Stimulated activated memory B cell treated with anti-CD40 and anti-IgM and Interleukin-4, amounts not matched to agents 10 μg/mL and 1 μg/mL and 100 μg/mL, for 72 hours (primary cell): Measurements from ENCODE around the gene EIF4ENIF1.
"Not testable (repeated sequence)": the region's sequence is repeated elsewhere in the genome, so short reads cannot be mapped to it uniquely, and the experiment has no call there.

Source experiments
- ATAC-seq: fragments of 150-1000 bp; cut with Tn5 transposase; 2 replicates; pipeline ENCODE4 v1.10.0; 2021
- H3K27ac Mint-ChIP-seq: one replicate; pipeline ENCODE4 v1.8.0; 2022; ENCODE audit warnings: mild to moderate bottlenecking, mixed read lengths
- H3K27me3 Mint-ChIP-seq: one replicate; pipeline ENCODE4 v1.8.0; 2022; ENCODE audit warnings: mixed read lengths
- H3K36me3 Mint-ChIP-seq: one replicate; pipeline ENCODE4 v1.8.0; 2022; ENCODE audit warnings: mixed read lengths
- H3K4me1 Mint-ChIP-seq: one replicate; pipeline ENCODE4 v1.8.0; 2022; ENCODE audit warnings: mixed read lengths
- H3K4me3 Mint-ChIP-seq: one replicate; pipeline ENCODE4 v1.8.0; 2022; ENCODE audit warnings: mild to moderate bottlenecking, moderate library complexity, mixed read lengths
- H3K9me3 Mint-ChIP-seq: one replicate; pipeline ENCODE4 v1.8.0; 2022; ENCODE audit warnings: mixed read lengths

EIF4ENIF1 gene

DNA sequence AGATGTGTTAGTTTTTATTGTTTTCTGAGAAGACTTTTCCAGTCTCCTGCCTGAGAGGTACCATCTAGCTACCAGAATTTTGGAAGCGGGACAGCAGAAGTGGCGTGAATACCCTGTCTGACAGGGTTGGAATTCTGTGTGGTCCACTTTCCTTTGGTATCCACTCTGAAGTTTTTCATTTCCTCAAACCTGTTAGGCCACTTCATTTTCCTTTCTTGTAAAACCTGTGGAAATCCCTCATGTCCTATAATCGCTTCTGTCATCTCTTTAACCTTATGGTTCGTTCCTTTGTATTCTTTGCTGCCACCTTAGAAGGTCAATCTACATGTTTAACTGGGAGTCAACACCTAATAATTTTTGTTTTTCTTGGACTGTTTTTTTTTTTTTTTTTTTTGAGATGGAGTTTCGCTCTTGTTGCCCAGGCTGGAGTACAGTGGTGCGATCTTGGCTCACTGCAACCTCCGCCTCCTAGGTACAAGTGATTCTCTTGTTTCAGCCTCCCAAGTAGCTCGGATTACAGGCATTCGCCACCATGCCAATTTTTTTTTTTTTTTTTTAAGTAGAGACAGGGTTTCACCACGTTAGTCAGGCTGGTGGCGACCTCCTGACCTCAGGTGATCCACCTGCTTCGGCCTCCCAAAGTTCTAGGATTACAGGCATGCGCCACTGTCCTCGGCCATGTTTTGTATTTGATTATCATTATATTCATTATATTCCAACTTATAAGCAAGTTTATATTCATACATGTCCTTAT is 13.7 kb upstream of the EIF4ENIF1 start:
- no peak overlapping the region for H3K27ac Mint-ChIP-seq
- no peaks in the 10 kb centered on the region for H3K27me3 Mint-ChIP-seq
- H3K9me3 Mint-ChIP-seq, result no peaks in the 10 kb centered on the region
- peaks cover 9% of the 10 kb centered on the region for H3K4me1 Mint-ChIP-seq
- peaks cover 34% of the 10 kb centered on the region for H3K36me3 Mint-ChIP-seq
- no peak overlapping the region for H3K4me3 Mint-ChIP-seq
- ATAC-seq, result no peak

DNA sequence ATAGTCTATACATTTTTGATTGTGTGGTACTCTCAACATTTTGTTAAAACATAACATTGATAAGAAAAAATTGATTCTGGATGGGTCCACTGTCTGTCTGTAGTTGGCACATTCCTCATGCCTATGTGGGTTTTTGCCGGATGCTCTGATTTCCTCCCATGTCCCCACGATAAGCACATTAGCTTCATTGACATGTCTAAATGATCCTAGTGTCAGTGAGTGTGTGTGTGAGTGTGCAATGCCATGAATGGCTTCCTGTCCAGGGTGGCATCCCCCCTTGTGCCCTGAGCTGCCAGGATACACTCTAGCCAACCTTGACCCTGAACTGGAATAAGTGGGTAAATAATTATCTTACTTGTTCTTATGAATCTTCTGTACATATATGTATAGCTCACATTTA is 12.1 kb upstream of the EIF4ENIF1 start:
- Mint-ChIP-seq H3K36me3 (peaks cover 20% of the 10 kb centered on the region), H3K27ac (no peak overlapping the region), H3K4me3 (no peak overlapping the region)

DNA sequence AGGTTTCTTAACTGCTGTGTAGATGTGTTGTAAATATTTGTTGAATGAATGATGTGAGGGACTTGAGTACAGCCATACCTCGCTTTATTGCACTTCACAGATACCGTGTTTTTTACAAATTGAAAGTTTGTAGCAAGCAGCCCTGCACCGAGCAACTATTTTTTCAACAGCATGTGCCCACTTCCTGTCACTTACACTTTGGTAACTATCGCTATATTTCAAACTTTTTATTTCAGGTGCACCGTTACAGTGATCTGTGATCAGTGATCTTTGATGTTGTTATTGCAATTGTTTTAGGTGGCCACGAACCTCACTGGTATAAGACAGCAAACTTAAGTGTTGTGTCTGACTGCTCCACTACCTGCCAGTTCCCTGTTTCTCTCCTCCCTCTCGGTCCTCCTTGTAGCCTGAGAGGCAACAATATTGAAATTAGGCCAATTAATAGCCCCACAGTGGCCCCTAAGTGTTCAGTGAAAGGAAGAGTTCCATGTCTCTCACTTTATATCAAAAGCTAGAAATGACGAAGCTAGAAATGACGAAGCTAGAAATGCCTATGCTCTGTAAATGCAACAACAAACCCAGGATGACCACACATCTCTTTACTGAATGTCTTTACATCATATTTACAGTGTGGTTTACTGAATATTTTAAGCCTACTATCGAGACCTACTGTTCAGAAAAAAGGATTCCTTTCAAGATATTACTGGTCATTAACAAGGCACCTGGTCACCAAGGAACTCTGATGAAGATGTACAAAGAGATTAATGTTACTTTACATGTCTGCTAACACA is 7.7 kb upstream of the EIF4ENIF1 start:
- no peaks in the 10 kb centered on the region for H3K9me3 Mint-ChIP-seq
- H3K27ac Mint-ChIP-seq, result peak overlapping the region; percentile 100
- peak overlapping the region; percentile 95 for H3K4me3 Mint-ChIP-seq
- no peaks in the 10 kb centered on the region for H3K27me3 Mint-ChIP-seq
- H3K36me3 Mint-ChIP-seq, result peaks cover 10% of the 10 kb centered on the region
- ATAC-seq, result no peak
- H3K4me1 Mint-ChIP-seq, result peaks cover 42% of the 10 kb centered on the region

More for the DNA sequence above, 12.1 kb upstream of the EIF4ENIF1 start:
- no peak for ATAC-seq
- no peaks in the 10 kb centered on the region for H3K27me3 Mint-ChIP-seq
- no peaks in the 10 kb centered on the region for H3K9me3 Mint-ChIP-seq
- H3K4me1 Mint-ChIP-seq, result peaks cover 20% of the 10 kb centered on the region

DNA sequence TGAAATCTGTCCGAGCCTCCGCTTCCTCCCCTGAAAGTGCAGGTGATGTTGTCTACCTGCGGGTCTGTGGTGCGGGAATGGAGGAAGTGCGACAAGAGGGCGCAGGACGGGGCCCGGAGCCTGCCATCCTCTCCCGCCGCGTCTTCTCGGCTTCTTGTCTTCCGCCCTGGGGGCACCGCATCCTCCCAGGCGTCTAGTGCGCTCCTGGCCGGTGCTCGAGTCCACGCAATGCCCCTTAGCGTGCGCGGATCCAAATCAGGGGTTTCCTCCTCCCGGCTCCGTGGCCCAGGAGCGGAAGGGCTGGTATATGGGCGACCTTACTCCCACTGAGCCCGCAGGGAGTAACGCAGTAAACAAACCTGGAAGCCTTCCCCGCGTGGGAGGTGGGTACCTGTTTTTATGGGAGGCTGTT is 7.1 kb upstream of the EIF4ENIF1 start:
- Mint-ChIP-seq H3K4me3 (peak overlapping the region; percentile 95), H3K36me3 (peaks cover 5% of the 10 kb centered on the region)

DNA sequence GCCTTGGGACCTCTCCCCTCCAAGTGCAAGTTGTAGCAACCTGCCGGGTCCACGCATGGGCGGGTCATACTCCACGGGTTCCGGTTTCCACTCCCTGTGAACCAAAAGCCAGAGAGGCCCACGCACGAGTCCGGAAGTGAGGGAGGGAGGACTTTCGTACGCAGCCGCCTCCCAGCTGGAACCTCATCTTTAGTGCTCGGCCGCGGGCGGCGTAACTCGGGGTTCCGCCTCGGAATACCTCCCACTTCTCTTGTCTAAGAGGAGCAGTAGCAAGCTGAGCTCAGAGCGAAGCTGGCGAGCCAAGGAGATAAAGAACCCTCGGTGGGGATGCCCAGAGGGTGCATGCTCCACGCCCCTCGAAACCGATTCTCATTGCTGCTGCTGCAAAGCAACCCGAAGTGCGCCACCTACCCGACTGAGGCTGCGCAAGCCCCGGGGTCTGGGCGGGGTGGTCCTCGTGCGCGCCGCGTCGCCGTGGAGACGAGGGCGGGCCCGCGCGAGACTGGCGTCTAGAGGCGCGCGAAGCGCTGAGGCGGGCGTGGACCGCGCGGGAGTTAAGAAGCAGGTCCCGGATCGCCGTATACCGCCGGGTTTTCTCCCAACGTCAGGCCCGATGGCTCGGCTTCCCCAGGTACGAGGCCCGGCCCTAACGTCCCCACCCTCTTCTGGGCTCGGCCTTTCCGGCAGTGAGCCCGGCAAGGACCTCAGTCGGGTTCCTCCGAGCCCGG is 6.5 kb upstream of the EIF4ENIF1 start, which contains the start of gene SFI1:
TSS of gene SFI1 (plus strand) at position 530 of the 728 bp plus-strand sequence. CDS start 11,749 bp downstream, outside the sequence.
- Mint-ChIP-seq H3K36me3 (no peaks in the 10 kb centered on the region), H3K9me3 (no peaks in the 10 kb centered on the region), H3K4me3 (peak within 1 kb of the TSS; percentile 95), H3K27ac (peak within 1 kb of the TSS; percentile 100), H3K27me3 (no peaks in the 10 kb centered on the region), H3K4me1 (peaks cover 39% of the 10 kb centered on the region)
- ATAC-seq, result peak; percentile 95

More for the DNA sequence above, 7.1 kb upstream of the EIF4ENIF1 start:
- Mint-ChIP-seq H3K27ac (peak overlapping the region; percentile 100), H3K27me3 (no peaks in the 10 kb centered on the region), H3K9me3 (no peaks in the 10 kb centered on the region), H3K4me1 (peaks cover 44% of the 10 kb centered on the region)
- peak; percentile 40 for ATAC-seq

DNA sequence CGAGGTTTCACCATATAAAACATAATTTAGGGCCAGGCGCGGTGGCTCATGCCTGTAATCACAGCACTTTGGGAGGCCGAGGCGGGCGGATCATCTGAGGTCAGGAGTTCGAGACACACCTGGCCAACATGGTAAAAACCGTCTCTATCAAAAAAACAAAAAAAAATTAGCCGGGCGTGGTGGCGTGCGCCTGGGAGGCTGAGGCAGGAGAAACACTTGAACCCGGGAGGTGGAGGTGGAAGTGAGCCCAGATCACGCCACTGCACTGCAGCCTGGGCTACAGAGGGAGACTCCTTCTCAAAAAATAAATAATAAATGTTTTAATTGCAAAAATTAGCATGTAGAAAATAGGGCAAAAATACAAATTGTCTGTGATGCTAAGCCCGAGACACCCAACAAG is 5.7 kb upstream of the EIF4ENIF1 start:
- no peaks in the 10 kb centered on the region for H3K9me3 Mint-ChIP-seq
- H3K4me3 Mint-ChIP-seq, result peak overlapping the region; percentile 95
- peaks cover 39% of the 10 kb centered on the region for H3K4me1 Mint-ChIP-seq
- no peaks in the 10 kb centered on the region for H3K27me3 Mint-ChIP-seq
- no peaks in the 10 kb centered on the region for H3K36me3 Mint-ChIP-seq
- H3K27ac Mint-ChIP-seq, result peak overlapping the region; percentile 100
- no peak for ATAC-seq

DNA sequence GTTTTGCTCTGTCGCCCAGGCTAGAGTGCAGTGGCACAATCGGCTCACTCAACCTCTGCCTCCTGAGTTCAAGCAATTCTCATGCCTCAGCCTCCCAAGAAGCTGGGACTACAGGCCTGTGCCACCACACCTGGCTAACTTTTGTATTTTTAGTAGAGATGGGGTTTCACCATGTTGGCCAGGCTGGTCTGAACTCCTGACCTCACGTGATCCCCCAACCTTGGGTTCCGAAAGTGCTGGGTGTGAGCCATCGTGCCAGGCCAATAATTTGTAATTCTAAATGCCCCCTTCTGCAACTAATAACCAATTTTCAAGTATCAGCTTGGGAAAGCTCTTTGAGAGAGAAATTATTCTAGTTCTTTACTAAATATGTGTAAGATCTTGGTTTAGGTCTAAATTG is 3.7 kb upstream of the EIF4ENIF1 start:
- H3K27ac Mint-ChIP-seq, result peak overlapping the region; percentile 100
- peaks cover 44% of the 10 kb centered on the region for H3K4me1 Mint-ChIP-seq
- H3K36me3 Mint-ChIP-seq, H3K27me3 Mint-ChIP-seq, ATAC-seq, H3K9me3 Mint-ChIP-seq: not testable (repeated sequence)
- H3K4me3 Mint-ChIP-seq, result peak overlapping the region; percentile 47

DNA sequence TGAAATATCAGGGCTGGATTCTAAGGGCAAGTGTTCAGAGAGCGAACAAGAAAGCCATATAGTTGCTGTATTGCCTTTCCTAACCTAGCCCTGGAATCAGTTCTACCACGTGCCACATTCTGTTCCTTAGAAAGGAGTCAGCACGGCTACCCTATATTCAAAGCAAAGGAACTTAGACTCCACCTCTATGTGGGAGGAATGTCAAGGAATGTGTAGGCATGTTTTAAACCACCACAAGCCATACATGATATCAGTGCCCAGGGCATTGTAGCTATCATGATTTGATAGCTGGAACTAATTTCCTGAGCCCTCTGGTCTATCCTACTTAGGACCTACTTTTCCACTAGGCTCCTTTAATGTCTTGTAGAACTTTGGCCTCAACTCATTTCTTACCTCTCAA is 2.5 kb upstream of the EIF4ENIF1 start:
- Mint-ChIP-seq H3K9me3 (no peaks in the 10 kb centered on the region), H3K4me3 (no peak overlapping the region), H3K27me3 (no peaks in the 10 kb centered on the region), H3K4me1 (peaks cover 40% of the 10 kb centered on the region), H3K27ac (peak overlapping the region; percentile 100), H3K36me3 (no peaks in the 10 kb centered on the region)
- no peak for ATAC-seq

DNA sequence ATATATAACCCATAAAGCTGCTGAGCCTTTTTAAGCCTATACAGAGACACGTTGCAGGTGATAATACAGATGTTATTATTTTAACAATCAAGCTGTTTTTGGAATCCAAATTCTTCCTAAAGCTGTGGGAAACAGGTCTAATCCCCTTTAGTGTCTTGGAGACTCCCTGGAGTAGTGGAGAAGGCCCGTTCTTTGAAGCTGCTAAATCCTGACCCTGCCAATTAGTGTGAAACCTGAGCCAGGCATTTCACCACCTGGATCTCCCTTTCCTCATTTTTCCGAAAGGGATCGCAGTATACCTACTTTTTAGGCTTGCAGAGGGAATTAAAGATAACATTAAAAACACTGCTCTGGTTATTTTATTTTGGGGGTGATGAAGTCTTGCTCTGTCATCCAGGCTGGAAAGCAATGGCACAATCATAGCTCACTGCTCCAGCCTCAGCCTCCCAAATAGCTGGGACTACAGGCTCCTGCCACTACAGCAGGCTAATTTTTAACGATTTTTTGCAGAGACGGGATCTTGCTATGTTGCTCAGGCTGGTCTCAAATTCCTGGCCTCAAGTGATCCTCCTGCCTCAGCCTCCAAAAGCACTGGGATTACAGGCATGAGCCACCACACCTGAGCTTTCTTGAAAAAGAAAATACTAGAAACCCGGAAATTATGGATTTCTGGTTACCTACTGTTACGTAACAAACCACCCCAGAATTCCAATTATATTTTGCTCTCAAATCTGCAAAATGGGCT is 1.7 kb upstream of the EIF4ENIF1 start:
- Mint-ChIP-seq H3K27me3 (no peaks in the 10 kb centered on the region), H3K4me1 (peaks cover 35% of the 10 kb centered on the region), H3K4me3 (no peak overlapping the region), H3K9me3 (no peaks in the 10 kb centered on the region), H3K36me3 (no peaks in the 10 kb centered on the region), H3K27ac (peak overlapping the region; percentile 100)
- no peak for ATAC-seq

DNA sequence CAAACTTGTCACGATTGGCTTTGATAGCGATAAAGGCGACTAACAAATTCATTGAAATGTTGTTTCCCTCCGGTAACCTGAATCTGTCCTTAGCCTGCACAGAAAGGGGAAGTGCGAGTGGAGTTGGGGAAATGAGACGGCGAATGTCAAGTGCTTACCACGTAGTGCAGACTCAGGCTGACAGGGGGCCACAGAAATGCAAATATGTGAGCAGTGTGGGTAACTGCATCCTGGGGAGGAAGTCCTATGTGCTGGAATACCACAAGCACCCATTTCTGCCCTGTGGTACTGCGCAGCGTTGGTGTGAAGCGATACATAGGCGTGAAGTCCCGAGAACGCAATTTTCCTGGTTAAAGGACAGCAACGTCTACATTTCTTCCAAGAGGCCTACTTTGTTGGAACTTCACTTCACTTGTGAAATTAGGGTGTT is 869 bp upstream of the EIF4ENIF1 start:
- peak overlapping the region; percentile 91 for H3K4me3 Mint-ChIP-seq
- peak; percentile 93 for ATAC-seq
- H3K27me3 Mint-ChIP-seq, result no peaks in the 10 kb centered on the region
- no peaks in the 10 kb centered on the region for H3K36me3 Mint-ChIP-seq
- no peaks in the 10 kb centered on the region for H3K9me3 Mint-ChIP-seq
- H3K4me1 Mint-ChIP-seq, result peaks cover 36% of the 10 kb centered on the region
- peak overlapping the region; percentile 100 for H3K27ac Mint-ChIP-seq

DNA sequence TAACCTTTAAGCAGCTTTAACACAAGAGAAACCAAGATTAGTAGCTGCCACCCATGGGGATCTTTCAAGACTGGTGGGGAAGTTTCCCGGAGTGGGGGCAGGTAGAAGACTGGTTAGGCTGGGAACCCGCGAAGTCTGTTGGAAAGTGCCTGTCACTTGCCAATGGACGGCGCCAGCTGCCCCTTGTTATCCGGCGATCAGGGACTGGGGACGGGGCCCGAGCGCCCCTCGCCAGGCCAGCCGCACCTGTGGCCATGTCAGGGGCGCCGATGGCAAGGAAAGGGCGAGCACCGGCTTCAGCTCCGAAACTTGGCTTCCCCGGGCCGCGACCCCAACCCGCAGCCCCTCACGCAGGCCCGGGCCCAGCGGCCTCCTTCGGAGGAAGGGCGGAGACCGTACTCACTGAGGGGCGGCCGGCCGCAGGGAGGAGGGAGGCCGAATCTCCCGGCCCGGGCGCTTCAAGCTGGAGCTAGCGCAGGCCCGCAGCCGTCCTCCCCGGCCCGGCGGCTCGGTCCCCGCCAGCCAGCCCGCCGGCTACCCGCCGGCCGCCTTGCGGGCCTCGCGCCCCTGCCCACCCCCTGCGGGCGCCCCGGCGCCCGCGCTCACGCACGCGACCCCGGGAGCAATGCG is 539 bp downstream of the EIF4ENIF1 start:
- Mint-ChIP-seq H3K27me3 (no peaks in the 10 kb centered on the region), H3K4me3 (peak overlapping the region; percentile 91), H3K27ac (peak overlapping the region; percentile 100), H3K36me3 (peaks cover 6% of the 10 kb centered on the region), H3K9me3 (no peaks in the 10 kb centered on the region), H3K4me1 (peaks cover 35% of the 10 kb centered on the region)
- peak; percentile 34 for ATAC-seq

DNA sequence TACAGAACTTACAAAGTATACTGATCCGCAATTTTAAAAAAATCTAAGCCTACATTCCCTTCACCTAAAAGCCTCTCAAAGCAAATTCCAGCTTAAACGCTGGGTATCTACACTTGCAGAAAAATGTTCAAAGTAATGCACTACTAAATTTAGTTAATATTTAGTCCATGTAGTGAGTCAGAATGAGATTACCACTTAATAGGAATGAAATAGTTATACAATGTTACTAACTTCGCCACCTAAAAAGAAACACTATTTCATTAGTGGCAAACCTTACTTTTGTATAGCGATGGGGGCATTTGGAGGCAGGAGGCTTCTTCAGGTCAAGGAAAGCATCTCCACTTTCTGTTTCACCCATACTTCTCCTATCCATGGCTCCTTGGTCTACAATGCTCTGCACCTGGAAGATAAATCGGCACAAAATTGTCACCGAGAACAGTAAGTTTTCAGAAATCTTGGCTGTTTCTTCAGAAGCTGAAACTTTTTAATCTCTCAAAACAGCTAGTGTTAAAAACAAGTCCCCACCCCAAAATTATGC is 1.2 kb downstream of the EIF4ENIF1 start:
- Mint-ChIP-seq H3K4me3 (peak overlapping the region; percentile 87), H3K9me3 (no peaks in the 10 kb centered on the region), H3K4me1 (peaks cover 35% of the 10 kb centered on the region), H3K27ac (peak overlapping the region; percentile 100), H3K27me3 (no peaks in the 10 kb centered on the region), H3K36me3 (peaks cover 8% of the 10 kb centered on the region)
- no peak for ATAC-seq

DNA sequence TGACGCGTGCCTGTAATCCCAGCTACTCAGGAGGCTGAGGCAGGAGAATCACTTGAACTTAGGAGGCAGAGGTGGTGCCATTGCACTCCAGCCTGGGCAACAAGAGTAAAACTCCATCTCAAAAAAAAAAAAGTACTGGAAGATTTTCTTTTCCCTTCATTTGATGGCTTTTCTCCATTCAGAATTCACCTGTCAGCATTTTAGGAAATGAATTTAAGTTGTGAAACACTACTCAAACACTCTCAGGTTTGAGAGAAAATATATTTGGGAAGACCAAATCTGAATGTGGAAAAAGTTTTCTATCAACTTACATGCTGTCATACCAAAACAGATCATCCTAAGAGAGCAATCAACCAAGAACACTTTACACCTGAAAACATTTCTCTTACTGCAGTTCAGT is 2.7 kb downstream of the EIF4ENIF1 start:
- H3K4me1 Mint-ChIP-seq, result peaks cover 30% of the 10 kb centered on the region
- no peak for ATAC-seq
- H3K4me3 Mint-ChIP-seq, result no peak overlapping the region
- peaks cover 16% of the 10 kb centered on the region for H3K36me3 Mint-ChIP-seq
- no peak overlapping the region for H3K27ac Mint-ChIP-seq
- H3K9me3 Mint-ChIP-seq, result no peaks in the 10 kb centered on the region
- no peaks in the 10 kb centered on the region for H3K27me3 Mint-ChIP-seq

DNA sequence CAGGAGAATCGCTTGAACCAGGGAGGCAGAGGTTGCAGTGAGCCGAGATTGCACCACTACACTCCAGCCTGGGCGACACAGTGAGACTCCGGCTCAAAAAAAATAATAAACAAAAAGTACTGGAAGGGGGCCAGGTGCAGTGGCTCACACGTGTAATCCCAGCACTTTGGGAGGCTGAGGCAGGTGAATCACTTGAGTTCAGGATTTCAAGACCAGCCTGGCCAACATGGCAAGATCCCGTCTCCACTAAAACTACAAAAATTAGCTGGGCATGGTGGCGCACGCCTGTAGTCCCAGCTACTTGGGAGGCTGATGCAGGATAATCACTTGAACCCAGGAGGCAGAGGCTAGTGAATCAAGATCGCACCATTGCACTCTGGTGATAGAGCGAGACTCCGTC is 3.3 kb downstream of the EIF4ENIF1 start:
- H3K27ac Mint-ChIP-seq, ATAC-seq, H3K27me3 Mint-ChIP-seq, H3K4me3 Mint-ChIP-seq, H3K9me3 Mint-ChIP-seq: not testable (repeated sequence)
- Mint-ChIP-seq H3K36me3 (peaks cover 22% of the 10 kb centered on the region), H3K4me1 (peaks cover 29% of the 10 kb centered on the region)
